ENCODE measurements around the gene LRIG1. TPM values are rescaled to one million over a fixed set of nuclear protein-coding genes. Genes with fewer than 3 reads are reported as not detected.
A peak's percentile ranks its signal among the peaks of the same experiment; 100 is the strongest.

Gene LRIG1
- total and polyA plus RNA-seq, 2 of the 8 experiments (the other 6 are each of a cell fraction or from before 2014, with no cell fraction given), result 78.1 to 88.7 TPM

GRCh38 chr3:66504850-66505641 is 4.2 kb upstream of the LRIG1 start:
- no peak overlapping the region for H3K56ac ChIP-seq (replicated peaks; ENCODE audit: insufficient read length, low read depth, low read length)
- no peaks in the 10 kb centered on the region for H3K36me3 ChIP-seq (ENCODE audit: control insufficient read depth in 2 of 4, insufficient read depth in 4 of 4, low read length in 3 of 4)
- H3K79me1 ChIP-seq (ENCODE audit: low read depth, low read length), result no peaks in the 10 kb centered on the region
- H2BK120ac ChIP-seq (replicated peaks; ENCODE audit: low read depth, low read length), result no peak overlapping the region
- no peak overlapping the region for H2BK5ac ChIP-seq (ENCODE audit: low read depth, low read length)
- no peak overlapping the region for H2AFZ ChIP-seq (ENCODE audit: low read length)
- ChIA-PET POLR2A (ENCODE audit: partially characterized antibody) (interaction anchor here (1.2 kb wide), 1 partner anchor 10 kb away, joined by 3 read pairs; no protein-coding TSS in a partner anchor), CTCF (ENCODE audit: partially characterized antibody) (interaction anchor here (1.0 to 2.8 kb wide), 3 partner anchors 27 to 98 kb away, joined by 3 to 8 read pairs (median 6); no protein-coding TSS in a partner anchor)
- no peaks in the 10 kb centered on the region for H3K27me3 ChIP-seq (replicated peaks in 1 of 4; ENCODE audit: control insufficient read depth in 3 of 4, extremely low read depth in 1 of 4, insufficient read depth in 3 of 4, low read length in 3 of 4)
- 0 out of 2 replicates have a peak, but pooled peaks have one; percentile 30 for TF ChIP-seq CREB1 (IDR thresholded peaks at IDR 0.05)
- no peak for TF ChIP-seq SP4 (IDR thresholded peaks at IDR 0.05; ENCODE audit: low read length)
- TF ChIP-seq RXRA (IDR thresholded peaks at IDR 0.05; ENCODE audit: insufficient read depth, low read depth, low read length), result no peak
- no peaks in the 10 kb centered on the region for H4K20me1 ChIP-seq (replicated peaks in 1 of 2; ENCODE audit: control insufficient read depth in 1 of 2, insufficient read depth in 2 of 2, low read length in 2 of 2)
- no peaks in the 10 kb centered on the region for H3K9me3 ChIP-seq (ENCODE audit: insufficient read depth in 2 of 2, low read depth in 1 of 2, low read length in 1 of 2)
- H3K18ac ChIP-seq (ENCODE audit: extremely low read depth, low read length), result no peak overlapping the region
- no peak overlapping the region for H2BK12ac ChIP-seq (ENCODE audit: low read depth, low read length)
- no peak overlapping the region for H4K8ac ChIP-seq (ENCODE audit: extremely low read depth, insufficient read depth, low read length)
- H3K14ac ChIP-seq (ENCODE audit: insufficient read length), result no peak overlapping the region
- no peak overlapping the region for H3K4ac ChIP-seq (replicated peaks; ENCODE audit: insufficient read length, low read depth, low read length)
- peak; percentile 32 for FAIRE-seq
- no peak overlapping the region for H3K27ac ChIP-seq (ENCODE audit: low read depth, low read length)
- peaks cover 0 to 7% of the 10 kb centered on the region in 2 experiments; a peak in 2 of 4 replicates for H3K79me2 ChIP-seq (ENCODE audit: control insufficient read depth in 1 of 2, insufficient read depth in 2 of 2, low read length in 2 of 2)
- no peak overlapping the region for H2BK15ac ChIP-seq (ENCODE audit: low read length)
- WGBS, 2 experiments (ENCODE audit: extremely low coverage in 1 of 2, insufficient coverage in 1 of 2, insufficient read length in 1 of 2, insufficient replicate concordance in 2 of 2, low coverage in 1 of 2, low lambda C conversion rate in 2 of 2, missing lambda C conversion rate in 1 of 2), result 86% methylated on average over 7 of the region's 7 CpGs; no CpG with 5 or more reads in 1 of the 2 experiments
- H3K4me3 ChIP-seq (ENCODE audit: extremely low read depth in 1 of 4, insufficient read depth in 2 of 4, low read depth in 3 of 4, low read length in 4 of 4), result no peak overlapping the region
- peaks cover 3 to 6% (median 4%) of the 10 kb centered on the region in 4 experiments; a peak in 5 of 7 replicates for H3K4me1 ChIP-seq (replicated peaks in 1 of 4; ENCODE audit: control insufficient read depth in 3 of 4, insufficient read depth in 4 of 4, low read length in 3 of 4)
- H3K23ac ChIP-seq (ENCODE audit: insufficient read length), result no peak overlapping the region
- no peak overlapping the region for H3K4me2 ChIP-seq (ENCODE audit: insufficient read depth in 1 of 2, low read depth in 2 of 2, low read length in 2 of 2)
- H3K23me2 ChIP-seq (ENCODE audit: low read depth, low read length), result no peaks in the 10 kb centered on the region; the same call in 1 of the 2 replicates
- H3K9ac ChIP-seq (replicated peaks in 1 of 4; ENCODE audit: extremely low read depth in 1 of 4, low read depth in 3 of 4, low read length in 3 of 4), result no peak overlapping the region
- DNase-seq (ENCODE audit: low read depth in 1 of 2, low spot score in 2 of 2), result no peak
- H4K5ac ChIP-seq (ENCODE audit: insufficient read length, low read depth, low read length), result no peak overlapping the region
- H4K91ac ChIP-seq (replicated peaks; ENCODE audit: insufficient read length, low read length), result no peak overlapping the region
- no peak overlapping the region for H2BK20ac ChIP-seq (ENCODE audit: low read length)
- H2AK5ac ChIP-seq (ENCODE audit: low read depth, low read length), result no peak overlapping the region
